T-helper 2 cell treated with Interferon-gamma antibody and Interleukin-4, amounts not matched to agents 5 μg/mL and 100 μg/mL, for 36 hours (primary cell): ENCODE data around the gene IP6K2.

Experiments
- DNase-seq: peaks from one replicate; pipeline ENCODE4 v3.0.0; 2021; ENCODE audit warnings: low spot score
- H3K27ac Mint-ChIP-seq: one replicate; pipeline ENCODE4 v1.8.0; 2021; ENCODE audit warnings: mild to moderate bottlenecking, mixed read lengths
- H3K27me3 Mint-ChIP-seq: one replicate; pipeline ENCODE4 v1.8.0; 2021; ENCODE audit warnings: low read depth, mixed read lengths
- H3K36me3 Mint-ChIP-seq: one replicate; pipeline ENCODE4 v1.8.0; 2021; ENCODE audit warnings: low read depth, mixed read lengths
- H3K4me1 Mint-ChIP-seq: one replicate; pipeline ENCODE4 v1.8.0; 2021; ENCODE audit warnings: low read depth, mixed read lengths
- H3K4me3 Mint-ChIP-seq: one replicate; pipeline ENCODE4 v1.8.0; 2022; ENCODE audit warnings: mild to moderate bottlenecking, moderate library complexity, mixed read lengths
- H3K9me3 Mint-ChIP-seq: one replicate; pipeline ENCODE4 v1.8.0; 2021; ENCODE audit warnings: mixed read lengths

IP6K2 gene

DNA sequence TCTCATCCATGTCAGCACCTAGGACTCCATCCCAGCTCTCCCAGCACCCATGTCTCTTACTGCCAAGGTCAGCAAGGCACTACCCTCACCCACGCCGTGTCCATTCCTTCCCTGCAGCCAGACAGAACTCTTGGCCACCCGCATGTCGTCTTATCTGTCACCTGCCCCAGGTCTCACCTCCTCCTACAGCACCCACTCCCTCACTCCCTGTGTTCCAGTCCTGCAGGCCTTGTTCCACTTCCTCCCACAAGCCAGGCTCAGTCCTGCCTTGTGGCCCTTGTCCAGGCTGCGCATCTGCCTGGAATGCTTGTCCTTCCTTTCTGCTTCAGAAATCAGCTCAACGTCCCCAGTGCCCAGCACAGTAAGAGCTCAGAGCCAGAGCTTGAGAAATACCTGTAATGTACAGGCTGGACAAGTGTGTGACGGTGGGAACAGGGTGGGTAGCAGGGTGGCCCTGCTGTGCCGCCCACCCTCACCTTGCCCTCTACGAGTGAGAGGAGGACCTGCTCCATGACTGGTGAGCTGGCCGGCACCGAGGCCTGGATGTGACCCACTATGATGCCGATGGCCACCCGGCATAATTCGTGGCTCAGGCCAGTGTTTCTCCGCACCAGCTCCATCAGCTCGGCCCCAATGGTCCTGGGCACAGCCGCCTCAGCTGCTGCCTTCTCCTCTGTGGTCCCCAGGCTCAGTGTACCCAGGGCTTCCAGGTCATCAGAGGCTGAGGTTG is 36.0 kb downstream of the IP6K2 start:
- Mint-ChIP-seq H3K9me3 (no peaks in the 10 kb centered on the region), H3K4me1 (peaks cover 16% of the 10 kb centered on the region), H3K4me3 (no peak overlapping the region), H3K27ac (peak overlapping the region; percentile 13), H3K27me3 (no peaks in the 10 kb centered on the region), H3K36me3 (peaks cover 40% of the 10 kb centered on the region)
- no peak for DNase-seq

DNA sequence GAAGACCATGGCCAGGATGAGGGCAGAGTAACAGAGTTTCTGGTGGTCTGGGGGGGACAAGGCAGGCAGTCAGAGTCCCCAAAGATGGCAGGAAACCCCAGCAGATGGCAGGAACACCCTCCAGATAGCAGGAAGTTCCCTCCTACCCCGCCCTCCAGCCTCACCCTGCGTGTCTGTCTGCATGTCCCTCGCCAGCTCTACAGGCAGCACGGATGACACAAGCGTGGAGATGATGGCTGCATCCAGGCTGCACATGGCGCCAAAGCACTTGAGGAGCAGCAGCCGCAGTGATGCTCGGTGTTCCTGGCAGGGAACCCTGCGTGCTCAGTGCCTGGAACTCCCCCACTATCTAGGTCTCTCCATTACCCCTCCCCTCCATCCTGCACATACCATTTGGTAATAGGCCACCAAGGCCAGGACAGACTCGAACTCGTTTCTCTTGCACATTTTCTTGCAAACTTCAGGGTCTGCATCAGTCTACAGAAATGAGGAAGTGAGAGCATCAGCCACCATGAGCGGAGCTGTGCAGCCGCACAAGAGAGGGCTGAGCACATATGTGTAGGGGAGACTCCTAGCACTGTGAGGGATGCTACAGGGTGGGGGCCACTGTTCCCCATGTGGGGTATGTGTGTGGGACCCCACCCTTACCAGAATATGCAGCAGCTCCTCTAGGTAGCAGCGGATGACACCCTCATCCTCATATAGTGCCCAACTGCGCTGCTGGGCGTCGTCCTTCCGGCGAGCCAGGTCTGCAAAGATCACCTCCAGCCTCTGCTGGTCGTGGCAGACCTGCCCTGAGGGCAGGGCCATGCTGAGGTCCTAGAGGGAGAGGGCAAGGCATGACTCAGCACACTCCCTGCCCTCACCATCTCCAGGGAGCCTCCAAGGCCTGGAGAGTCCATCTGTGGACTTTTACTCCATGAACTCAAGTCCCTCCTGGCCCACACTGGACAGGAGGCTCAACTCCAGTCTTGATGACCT is 37.3 kb downstream of the IP6K2 start:
- DNase-seq: no peak
- no peaks in the 10 kb centered on the region for H3K27me3 Mint-ChIP-seq

DNA sequence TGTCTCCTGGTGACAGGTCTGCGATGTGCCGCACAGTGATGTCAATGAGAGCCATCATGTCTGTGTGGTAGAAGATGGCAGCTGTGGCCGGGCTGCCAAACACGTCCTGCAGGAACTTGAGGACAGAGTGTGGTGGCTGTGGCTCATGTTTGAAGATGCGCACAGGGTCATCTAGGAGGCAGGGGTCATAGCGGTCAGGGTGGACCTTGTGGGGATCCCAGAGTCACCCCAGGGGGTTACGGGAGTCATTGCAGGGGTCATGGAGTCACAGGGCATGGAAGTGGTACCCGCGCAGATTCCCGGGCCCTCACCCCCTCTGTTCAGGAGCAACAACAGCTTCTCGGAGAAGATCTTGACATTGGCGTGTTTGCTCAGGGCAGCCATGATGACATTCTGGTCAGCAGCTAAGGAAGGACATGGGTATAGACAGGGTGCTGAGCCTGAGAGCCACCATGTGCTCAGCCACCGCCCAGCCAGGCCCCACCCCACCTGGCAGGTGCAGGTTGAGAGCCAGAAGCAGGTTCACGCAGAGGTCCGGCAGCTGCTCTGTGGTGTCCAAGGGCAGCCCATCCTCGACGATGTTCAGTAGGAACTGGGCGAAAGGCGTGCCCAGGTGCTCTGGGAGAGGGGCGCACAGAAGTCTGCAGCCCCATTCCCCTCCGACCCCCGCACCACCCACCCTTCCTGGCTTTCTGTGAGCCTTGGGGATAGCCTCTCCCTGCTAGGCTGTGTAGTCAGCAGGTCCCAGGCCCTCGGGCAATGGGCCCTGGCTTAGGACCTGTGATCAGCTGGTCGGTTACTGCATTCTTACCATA is 38.2 kb downstream of the IP6K2 start:
- DNase-seq: no peak
- Mint-ChIP-seq H3K4me1 (peaks cover 6% of the 10 kb centered on the region), H3K9me3 (no peaks in the 10 kb centered on the region), H3K27me3 (no peaks in the 10 kb centered on the region), H3K36me3 (peaks cover 48% of the 10 kb centered on the region), H3K4me3 (no peak overlapping the region), H3K27ac (no peak overlapping the region)

More for the DNA sequence above, 37.3 kb downstream of the IP6K2 start:
- H3K4me3 Mint-ChIP-seq: no peak overlapping the region
- H3K9me3 Mint-ChIP-seq: no peaks in the 10 kb centered on the region
- H3K36me3 Mint-ChIP-seq: peaks cover 47% of the 10 kb centered on the region
- H3K27ac Mint-ChIP-seq: no peak overlapping the region
- H3K4me1 Mint-ChIP-seq: peaks cover 12% of the 10 kb centered on the region

DNA sequence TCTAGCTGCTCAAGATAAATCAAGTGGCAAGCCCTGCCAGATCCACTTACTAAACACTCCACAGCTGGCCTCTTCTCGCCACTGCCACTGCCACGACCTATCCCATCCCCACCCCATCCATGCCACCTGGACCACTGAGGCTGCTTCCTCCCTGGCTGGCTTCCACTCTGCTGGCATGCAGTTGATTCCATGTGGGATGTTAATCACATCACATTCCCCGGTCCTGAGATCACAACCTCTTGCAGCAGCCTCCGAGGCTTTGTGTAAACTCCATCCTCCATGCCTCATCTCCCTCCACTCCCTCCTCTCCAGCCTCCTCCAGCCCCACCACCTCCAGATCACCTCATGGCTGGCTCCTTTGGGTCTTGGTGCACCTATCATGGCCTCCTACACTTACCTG is 39.0 kb downstream of the IP6K2 start:
- no peak for DNase-seq
- no peaks in the 10 kb centered on the region for H3K9me3 Mint-ChIP-seq
- H3K27me3 Mint-ChIP-seq: no peaks in the 10 kb centered on the region
- H3K27ac Mint-ChIP-seq: no peak overlapping the region
- H3K36me3 Mint-ChIP-seq: peaks cover 50% of the 10 kb centered on the region
- H3K4me1 Mint-ChIP-seq: peaks cover 1% of the 10 kb centered on the region
- no peak overlapping the region for H3K4me3 Mint-ChIP-seq

DNA sequence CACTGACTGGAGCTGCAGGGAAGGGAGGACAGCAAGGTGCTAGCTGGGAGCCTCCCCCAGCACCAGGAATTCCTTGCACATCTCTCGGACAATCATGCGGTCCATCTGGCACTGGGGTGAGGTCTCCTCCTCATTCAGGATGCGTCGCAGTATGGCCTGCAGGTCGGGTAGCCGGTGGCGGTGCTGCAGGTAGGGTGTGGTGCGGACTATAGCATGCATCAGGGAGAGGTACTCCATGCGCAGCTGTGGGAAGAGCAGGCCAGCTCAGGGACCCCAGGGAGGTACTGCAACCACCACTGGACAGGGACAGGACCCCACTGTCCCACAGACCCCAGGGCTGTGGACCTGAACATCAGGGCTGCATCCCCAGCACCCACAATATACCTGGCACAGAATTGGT is 42.5 kb downstream of the IP6K2 start:
- Mint-ChIP-seq H3K9me3 (no peaks in the 10 kb centered on the region), H3K27ac (no peak overlapping the region), H3K4me1 (no peaks in the 10 kb centered on the region), H3K4me3 (no peak overlapping the region), H3K36me3 (peaks cover 44% of the 10 kb centered on the region), H3K27me3 (no peaks in the 10 kb centered on the region)
- no peak for DNase-seq

DNA sequence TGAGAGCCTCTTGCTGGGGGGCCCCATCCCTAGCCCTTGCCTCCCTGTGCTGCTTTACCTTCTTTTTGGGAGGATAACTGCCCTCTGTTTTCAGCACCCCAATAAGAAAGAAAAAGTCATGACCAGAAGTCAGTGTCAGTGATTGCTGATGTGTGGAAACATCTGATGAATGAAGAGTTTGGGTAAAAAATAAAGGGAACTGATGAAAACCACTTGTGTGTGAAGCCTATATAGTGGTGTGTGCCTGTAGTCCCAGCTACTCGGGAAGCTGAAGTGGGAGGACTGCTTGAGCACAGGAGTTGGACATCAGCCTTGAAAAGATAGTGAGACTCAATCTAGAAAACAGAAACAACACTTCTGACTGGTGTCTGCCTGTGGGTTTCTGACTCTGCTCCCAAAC is 44.5 kb downstream of the IP6K2 start:
- Mint-ChIP-seq H3K36me3 (peaks cover 29% of the 10 kb centered on the region), H3K4me1 (no peaks in the 10 kb centered on the region), H3K9me3 (no peaks in the 10 kb centered on the region), H3K27me3 (no peaks in the 10 kb centered on the region), H3K4me3 (no peak overlapping the region), H3K27ac (no peak overlapping the region)
- no peak for DNase-seq

DNA sequence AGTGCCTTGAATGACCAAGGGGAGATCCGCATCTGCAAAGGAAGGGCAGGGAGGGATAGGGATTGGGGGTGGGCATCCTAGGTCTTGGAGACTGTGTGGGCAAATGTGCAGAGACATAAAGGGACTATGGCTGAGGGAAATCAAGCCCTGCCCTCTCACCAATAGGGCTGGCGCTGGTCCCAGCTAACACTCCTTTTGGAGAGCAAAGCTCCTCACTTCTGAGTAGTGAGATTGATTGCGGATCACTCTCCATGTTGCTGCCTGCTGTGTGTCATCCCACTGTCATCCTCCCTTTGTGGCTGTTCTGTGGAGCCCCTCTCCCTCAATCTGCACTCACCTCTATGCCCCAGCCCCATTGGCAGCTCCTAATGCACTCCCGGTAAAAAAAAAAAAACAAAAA is 52.1 kb downstream of the IP6K2 start:
- Mint-ChIP-seq H3K4me3 (no peak overlapping the region), H3K9me3 (no peaks in the 10 kb centered on the region), H3K4me1 (peaks cover 14% of the 10 kb centered on the region), H3K27me3 (peaks cover 7% of the 10 kb centered on the region), H3K36me3 (peaks cover 2% of the 10 kb centered on the region), H3K27ac (no peak overlapping the region)
- no peak for DNase-seq

DNA sequence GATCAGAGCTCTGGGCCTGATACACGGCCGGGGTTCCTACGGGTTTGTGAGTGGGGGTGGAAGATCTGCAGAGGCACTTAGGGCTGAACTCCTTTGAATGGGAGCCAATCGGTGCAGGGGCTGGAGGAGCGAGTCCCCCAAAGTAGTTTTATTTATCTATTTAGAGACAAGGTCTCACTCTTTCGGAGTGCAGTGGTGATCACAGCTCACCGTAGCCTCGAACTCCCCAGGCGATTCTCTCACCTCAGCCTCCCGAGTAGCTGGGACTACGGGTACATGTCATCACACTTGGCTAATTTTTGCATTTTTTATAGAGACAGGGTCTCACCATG is 52.7 kb downstream of the IP6K2 start:
- H3K4me3 Mint-ChIP-seq: peak overlapping the region; percentile 96
- H3K36me3 Mint-ChIP-seq: peaks cover 2% of the 10 kb centered on the region
- DNase-seq: no peak
- peaks cover 11% of the 10 kb centered on the region for H3K27me3 Mint-ChIP-seq
- H3K27ac Mint-ChIP-seq: peak overlapping the region; percentile 98
- peaks cover 14% of the 10 kb centered on the region for H3K4me1 Mint-ChIP-seq
- no peaks in the 10 kb centered on the region for H3K9me3 Mint-ChIP-seq

DNA sequence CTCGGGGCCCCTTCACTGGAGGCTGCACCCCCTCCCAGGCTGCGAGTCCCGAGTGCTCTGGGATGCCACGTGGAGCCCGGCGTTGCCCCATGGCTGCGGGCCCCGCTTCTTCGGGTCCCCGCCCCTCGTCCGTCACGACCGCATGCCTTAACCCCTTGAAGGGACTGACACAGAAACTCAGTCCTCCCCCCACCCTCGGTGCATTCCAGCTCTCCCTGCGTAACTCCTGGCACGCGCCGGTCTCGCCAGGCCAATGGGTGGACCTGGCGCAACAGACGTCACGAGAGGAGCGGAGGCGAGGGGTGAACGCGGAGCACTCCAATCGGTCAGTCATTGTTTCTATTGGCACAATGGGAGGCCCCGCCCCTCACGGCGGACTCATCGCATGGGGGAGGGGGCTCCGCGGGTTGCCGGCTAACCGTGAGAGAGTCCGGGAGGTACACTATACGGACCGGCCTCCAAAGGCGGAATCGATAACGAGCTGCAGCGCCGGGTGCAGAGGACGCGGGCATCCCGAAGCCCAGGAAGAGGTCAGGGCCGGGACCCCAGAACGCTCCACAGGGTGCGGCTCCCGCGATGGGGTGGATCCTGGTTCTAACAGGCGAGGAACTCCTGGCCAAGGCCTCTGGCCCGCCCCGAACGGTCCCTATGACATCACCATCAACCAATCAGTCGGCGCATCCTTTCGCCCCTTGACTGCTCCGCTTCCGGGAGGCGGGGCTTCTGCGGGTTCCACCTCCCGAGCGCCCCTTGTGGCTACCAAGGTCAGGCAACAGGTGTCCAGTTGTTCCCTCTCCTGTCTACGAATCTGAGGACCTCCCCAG is 53.3 kb downstream of the IP6K2 start:
- Mint-ChIP-seq H3K4me1 (peaks cover 14% of the 10 kb centered on the region), H3K36me3 (peaks cover 2% of the 10 kb centered on the region), H3K9me3 (no peaks in the 10 kb centered on the region), H3K4me3 (peak overlapping the region; percentile 96), H3K27ac (peak overlapping the region; percentile 98), H3K27me3 (peaks cover 11% of the 10 kb centered on the region)
- DNase-seq: peak; percentile 96

DNA sequence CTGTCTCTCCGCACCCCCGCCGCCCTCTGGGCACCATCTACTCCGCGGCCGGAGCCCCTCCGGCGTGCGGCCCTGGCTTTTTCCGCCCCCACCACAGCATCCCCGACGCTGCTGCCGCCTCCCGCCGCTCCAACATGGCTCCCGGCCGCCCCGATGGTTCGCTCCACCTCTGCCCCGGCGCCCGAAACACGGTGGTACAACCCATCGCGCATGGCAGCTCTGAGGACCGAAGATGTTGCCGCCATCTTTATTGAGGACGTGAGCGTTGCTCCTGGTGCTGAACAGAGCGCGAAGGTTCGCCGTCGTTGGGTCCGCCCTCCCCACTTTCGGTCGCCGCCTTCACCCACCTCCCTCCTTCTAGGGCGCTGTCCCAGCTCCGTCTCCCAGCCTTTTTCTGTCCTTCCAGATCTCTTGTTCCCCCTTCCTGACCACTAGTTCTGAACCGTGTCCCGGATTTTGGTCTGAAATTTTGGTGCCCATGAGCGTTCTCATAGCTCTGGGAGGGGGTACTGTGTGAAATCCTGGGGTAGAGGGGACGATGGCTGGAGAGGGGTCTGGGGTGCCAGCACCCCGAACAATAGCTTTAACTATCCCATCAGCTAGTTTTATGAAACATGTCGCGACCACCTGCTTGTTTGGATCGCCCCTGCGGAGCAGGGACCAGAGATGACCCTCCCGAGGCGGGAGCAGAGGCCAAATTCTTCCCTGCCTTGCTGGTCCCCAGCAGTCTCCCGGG is 54.1 kb downstream of the IP6K2 start, which contains the start of gene CELSR3:
TSS of gene CELSR3 (minus strand) at position 134 of the 736 bp plus-strand sequence. CDS start 252 bp downstream, outside the sequence.
- peaks cover 2% of the 10 kb centered on the region for H3K36me3 Mint-ChIP-seq
- DNase-seq: peak; percentile 77
- H3K4me1 Mint-ChIP-seq: peaks cover 14% of the 10 kb centered on the region
- peak within 1 kb of the TSS; percentile 98 for H3K27ac Mint-ChIP-seq
- peak within 1 kb of the TSS; percentile 96 for H3K4me3 Mint-ChIP-seq
- H3K27me3 Mint-ChIP-seq: peaks cover 11% of the 10 kb centered on the region
- H3K9me3 Mint-ChIP-seq: no peaks in the 10 kb centered on the region

DNA sequence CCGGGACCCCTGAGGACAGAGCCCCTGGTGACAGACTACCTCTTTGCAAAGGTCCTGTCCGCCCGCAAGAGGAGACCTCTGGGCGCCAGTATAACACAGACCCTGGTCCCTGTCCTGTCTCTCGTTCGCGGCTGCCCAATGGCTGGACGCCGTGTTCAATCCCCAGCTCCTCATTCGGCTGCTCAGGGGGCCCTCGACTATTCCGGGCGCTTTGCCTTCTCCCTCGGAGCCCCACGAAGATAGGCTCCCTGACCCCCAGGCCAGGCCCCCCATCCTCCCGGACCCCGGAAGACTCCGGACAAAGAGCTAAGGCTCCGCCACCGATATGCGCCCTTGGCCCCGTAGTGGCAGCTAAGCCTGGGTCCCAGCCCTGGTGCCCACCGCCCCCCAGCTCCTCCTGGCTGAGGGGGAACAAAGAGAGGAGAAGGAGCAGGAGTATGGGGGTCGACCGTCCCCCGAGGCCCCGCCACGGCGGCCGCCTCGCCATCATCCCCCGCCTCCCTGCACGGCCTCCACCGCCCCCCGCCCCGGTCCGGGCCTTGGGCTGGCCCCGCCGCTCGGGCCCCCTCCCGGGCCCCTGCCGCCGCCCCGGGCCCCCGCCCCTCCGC is 54.8 kb downstream of the IP6K2 start:
- Mint-ChIP-seq H3K4me3 (peak overlapping the region; percentile 50), H3K4me1 (peaks cover 14% of the 10 kb centered on the region), H3K9me3 (no peaks in the 10 kb centered on the region), H3K27ac (no peak overlapping the region), H3K36me3 (peaks cover 2% of the 10 kb centered on the region), H3K27me3 (peaks cover 11% of the 10 kb centered on the region)
- DNase-seq: no peak

DNA sequence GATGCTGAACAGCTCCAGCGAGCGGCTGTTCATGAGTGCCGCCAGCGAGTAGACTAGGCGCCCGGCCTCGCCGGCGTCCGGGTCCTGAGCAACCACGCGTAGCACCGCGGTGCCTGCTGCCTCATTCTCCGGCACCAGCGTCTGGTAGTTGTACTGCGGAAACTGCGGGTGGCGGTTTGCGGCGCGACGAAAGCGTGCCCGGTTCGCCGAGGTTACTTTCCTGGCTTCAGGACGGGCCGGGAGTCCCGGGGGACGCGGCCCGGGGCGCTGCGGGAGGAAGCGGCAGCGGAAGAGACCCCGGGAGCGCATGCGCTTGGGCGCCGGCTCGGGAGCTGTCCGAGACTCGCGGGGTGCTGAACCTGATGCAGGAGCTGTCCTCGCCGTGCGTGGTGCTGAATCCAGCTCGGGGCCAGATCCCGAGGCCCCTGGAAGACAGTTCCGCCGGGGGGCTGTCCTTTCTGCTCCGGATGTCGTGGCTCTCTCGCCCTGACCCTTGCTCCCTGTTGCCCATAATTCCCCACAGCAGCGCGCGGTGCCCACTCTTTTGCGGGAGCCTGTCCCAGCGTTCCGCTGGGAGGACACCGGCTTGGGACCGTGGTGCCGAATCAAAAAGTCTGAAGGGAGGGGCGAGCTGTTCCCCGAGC is 55.4 kb downstream of the IP6K2 start:
- H3K27me3 Mint-ChIP-seq: peaks cover 11% of the 10 kb centered on the region
- no peak overlapping the region for H3K27ac Mint-ChIP-seq
- H3K9me3 Mint-ChIP-seq: no peaks in the 10 kb centered on the region
- H3K36me3 Mint-ChIP-seq: peaks cover 2% of the 10 kb centered on the region
- peak; percentile 78 for DNase-seq
- peaks cover 14% of the 10 kb centered on the region for H3K4me1 Mint-ChIP-seq
- peak overlapping the region; percentile 50 for H3K4me3 Mint-ChIP-seq
